ENCODE results near the gene VSIR.

The VSIR gene

DNA sequence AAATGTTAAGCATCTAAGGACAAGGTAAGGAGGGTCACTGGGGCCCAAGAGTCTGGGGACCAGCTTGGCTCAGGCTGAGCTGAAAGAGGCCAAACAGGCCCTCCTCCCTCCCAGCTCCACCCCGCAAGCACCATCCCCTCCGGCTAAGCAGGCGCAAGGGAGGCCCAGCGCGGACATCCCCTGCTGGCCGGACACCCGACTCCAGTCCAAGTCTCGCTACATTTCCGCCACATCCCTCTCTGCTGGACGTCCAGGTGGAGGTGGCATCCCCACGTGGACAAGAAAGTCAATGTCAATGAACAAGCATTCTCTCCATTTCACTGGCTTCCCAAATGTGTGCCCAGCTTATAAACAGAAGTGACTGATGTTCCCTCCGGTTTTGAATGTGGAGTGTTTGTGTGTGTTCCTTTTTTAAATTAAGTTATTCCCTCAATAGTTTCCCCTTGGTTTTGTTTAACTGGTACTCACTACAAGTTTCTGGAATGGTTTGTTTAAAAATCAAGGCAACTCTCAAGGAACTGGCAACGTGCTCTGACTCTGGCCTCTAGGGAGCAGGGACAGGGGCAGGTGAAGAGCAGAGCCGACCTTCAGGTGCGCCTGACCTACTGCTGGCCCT lies 42.3 kb upstream of the VSIR start:
- Histone ChIP-seq H3K9ac (ENCODE audit: low read depth, low read length, poor library complexity, severe bottlenecking) (no peak overlapping the region), H3K27me3 (ENCODE audit: insufficient read depth, low read length, poor library complexity, severe bottlenecking) (no peaks in the 10 kb centered on the region), H3F3A (ENCODE audit: low read depth) (no peaks in the 10 kb centered on the region), H3K36me3 (ENCODE audit: insufficient read depth, low read length) (peaks cover 51% of the 10 kb centered on the region; the same call in 1 of the 2 replicates), H3K9me2 (replicated peaks; ENCODE audit: low read depth, low read length) (no peaks in the 10 kb centered on the region), H2AFZ (ENCODE audit: low read length) (no peak overlapping the region), H3K4me2 (ENCODE audit: low read depth, low read length, poor library complexity, severe bottlenecking) (no peak overlapping the region), H3K4me1 (ENCODE audit: insufficient read depth, low read length, poor library complexity, severe bottlenecking) (no peaks in the 10 kb centered on the region), H3K4me3 (ENCODE audit: low read length, poor library complexity, severe bottlenecking) (no peak overlapping the region), H3K9me3 (ENCODE audit: insufficient read depth, low read depth, low read length) (no peaks in the 10 kb centered on the region), H3K79me2 (ENCODE audit: insufficient read depth, low read length) (no peaks in the 10 kb centered on the region), H4K20me1 (ENCODE audit: insufficient read depth, low read length, poor library complexity, severe bottlenecking) (no peaks in the 10 kb centered on the region)
- TF ChIP-seq, protein P1, sequence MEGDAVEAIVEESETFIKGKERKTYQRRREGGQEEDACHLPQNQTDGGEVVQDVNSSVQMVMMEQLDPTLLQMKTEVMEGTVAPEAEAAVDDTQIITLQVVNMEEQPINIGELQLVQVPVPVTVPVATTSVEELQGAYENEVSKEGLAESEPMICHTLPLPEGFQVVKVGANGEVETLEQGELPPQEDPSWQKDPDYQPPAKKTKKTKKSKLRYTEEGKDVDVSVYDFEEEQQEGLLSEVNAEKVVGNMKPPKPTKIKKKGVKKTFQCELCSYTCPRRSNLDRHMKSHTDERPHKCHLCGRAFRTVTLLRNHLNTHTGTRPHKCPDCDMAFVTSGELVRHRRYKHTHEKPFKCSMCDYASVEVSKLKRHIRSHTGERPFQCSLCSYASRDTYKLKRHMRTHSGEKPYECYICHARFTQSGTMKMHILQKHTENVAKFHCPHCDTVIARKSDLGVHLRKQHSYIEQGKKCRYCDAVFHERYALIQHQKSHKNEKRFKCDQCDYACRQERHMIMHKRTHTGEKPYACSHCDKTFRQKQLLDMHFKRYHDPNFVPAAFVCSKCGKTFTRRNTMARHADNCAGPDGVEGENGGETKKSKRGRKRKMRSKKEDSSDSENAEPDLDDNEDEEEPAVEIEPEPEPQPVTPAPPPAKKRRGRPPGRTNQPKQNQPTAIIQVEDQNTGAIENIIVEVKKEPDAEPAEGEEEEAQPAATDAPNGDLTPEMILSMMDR (conservative IDR thresholded peaks at IDR 0.05; ENCODE audit: low read length): no peak
- no peak for TF ChIP-seq EZH2phosphoT487 (IDR thresholded peaks at IDR 0.05; ENCODE audit: borderline replicate concordance)

GRCh38 chr10:71814922-71815411 lies 41.6 kb upstream of the VSIR start:
- TF ChIP-seq, protein P1 (conservative IDR thresholded peaks at IDR 0.05; ENCODE audit: low read length): no peak; the same call in 1 of the 2 replicates
- no peak for TF ChIP-seq EZH2phosphoT487 (IDR thresholded peaks at IDR 0.05; ENCODE audit: borderline replicate concordance)
- Histone ChIP-seq H3K9ac (ENCODE audit: low read depth, low read length, poor library complexity, severe bottlenecking) (no peak overlapping the region), H3K4me3 (ENCODE audit: low read length, poor library complexity, severe bottlenecking) (no peak overlapping the region), H3K9me3 (ENCODE audit: insufficient read depth, low read depth, low read length) (no peaks in the 10 kb centered on the region), H3K4me1 (ENCODE audit: insufficient read depth, low read length, poor library complexity, severe bottlenecking) (no peaks in the 10 kb centered on the region), H3F3A (ENCODE audit: low read depth) (no peaks in the 10 kb centered on the region), H2AFZ (ENCODE audit: low read length) (no peak overlapping the region), H3K27me3 (ENCODE audit: insufficient read depth, low read length, poor library complexity, severe bottlenecking) (no peaks in the 10 kb centered on the region), H3K4me2 (ENCODE audit: low read depth, low read length, poor library complexity, severe bottlenecking) (no peak overlapping the region), H3K79me2 (ENCODE audit: insufficient read depth, low read length) (no peaks in the 10 kb centered on the region), H3K9me2 (replicated peaks; ENCODE audit: low read depth, low read length) (no peaks in the 10 kb centered on the region), H3K36me3 (ENCODE audit: insufficient read depth, low read length) (peaks cover 45% of the 10 kb centered on the region; the same call in 1 of the 2 replicates), H4K20me1 (ENCODE audit: insufficient read depth, low read length, poor library complexity, severe bottlenecking) (no peaks in the 10 kb centered on the region)

DNA sequence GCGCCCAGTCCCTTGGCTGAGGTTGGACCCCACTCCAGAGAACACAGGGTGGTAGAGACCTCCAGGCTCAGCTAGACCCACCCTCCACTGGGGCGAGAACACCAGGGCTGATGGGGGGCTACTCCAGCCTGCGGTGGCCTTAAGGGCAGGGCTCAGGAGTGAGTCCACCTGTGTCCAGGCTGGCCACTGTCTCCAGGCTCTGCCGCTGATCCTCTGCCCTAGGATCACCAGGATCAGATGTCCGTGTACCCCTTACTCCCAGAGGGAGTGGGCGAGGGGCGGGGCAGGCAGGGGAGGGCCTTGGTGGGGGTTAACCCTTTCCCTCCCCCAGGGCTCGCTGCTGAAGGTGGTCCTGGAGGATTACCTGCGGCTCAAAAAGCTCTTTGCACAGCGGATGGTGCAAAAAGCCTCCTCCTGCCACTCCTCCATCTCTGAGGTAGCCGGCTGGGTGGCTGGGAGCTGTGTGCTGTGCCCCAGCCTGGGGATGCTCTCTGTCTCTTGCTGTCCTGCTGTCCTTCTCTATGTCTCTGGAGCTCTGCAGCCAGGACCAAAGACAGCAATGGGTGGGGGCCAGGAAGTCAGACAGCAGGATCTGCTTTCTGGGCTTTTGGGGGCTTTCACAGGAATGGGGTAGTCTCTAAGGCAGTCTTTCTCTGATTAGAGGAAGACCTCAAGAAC lies 39.7 kb upstream of the VSIR start:
- peaks cover 25% of the 10 kb centered on the region; the same call in 1 of the 2 replicates for H3K36me3 ChIP-seq (ENCODE audit: insufficient read depth, low read length)
- H3K9me2 ChIP-seq (replicated peaks; ENCODE audit: low read depth, low read length): no peaks in the 10 kb centered on the region
- no peak overlapping the region for H3K4me2 ChIP-seq (ENCODE audit: low read depth, low read length, poor library complexity, severe bottlenecking)
- H3K9ac ChIP-seq (ENCODE audit: low read depth, low read length, poor library complexity, severe bottlenecking): no peak overlapping the region
- no peak overlapping the region for H3K4me3 ChIP-seq (ENCODE audit: low read length, poor library complexity, severe bottlenecking)
- TF ChIP-seq EZH2phosphoT487 (IDR thresholded peaks at IDR 0.05; ENCODE audit: borderline replicate concordance): no peak
- TF ChIP-seq, protein P1 (conservative IDR thresholded peaks at IDR 0.05; ENCODE audit: low read length): no peak
- no peaks in the 10 kb centered on the region for H3K79me2 ChIP-seq (ENCODE audit: insufficient read depth, low read length)
- no peaks in the 10 kb centered on the region for H3F3A ChIP-seq (ENCODE audit: low read depth)
- no peak overlapping the region for H2AFZ ChIP-seq (ENCODE audit: low read length)
- no peaks in the 10 kb centered on the region for H4K20me1 ChIP-seq (ENCODE audit: insufficient read depth, low read length, poor library complexity, severe bottlenecking)
- H3K27me3 ChIP-seq (ENCODE audit: insufficient read depth, low read length, poor library complexity, severe bottlenecking): no peaks in the 10 kb centered on the region
- no peaks in the 10 kb centered on the region for H3K9me3 ChIP-seq (ENCODE audit: insufficient read depth, low read depth, low read length)
- no peaks in the 10 kb centered on the region for H3K4me1 ChIP-seq (ENCODE audit: insufficient read depth, low read length, poor library complexity, severe bottlenecking)
